Inflammatory macrophage treated with lipopolysaccharide for 4 hours (primary cell): ENCODE measurements around the gene GOLGA8J.
"Not testable (repeated sequence)": the region's sequence is repeated elsewhere in the genome, so short reads cannot be mapped to it uniquely, and the experiment has no call there.

Source experiments
- DNase-seq: peaks from one replicate; pipeline ENCODE4 v3.0.0-alpha.2; 2020

GOLGA8J gene

GRCh38 chr15:30082655-30083054, at the start of gene GOLGA8J:
GOLGA8J (plus strand) TSS chr15:30082955; CDS start chr15:30083053, 98 bp downstream.
- not testable (repeated sequence) for DNase-seq

- no peak for DNase-seq
These were observed 49.5 kb upstream of the GOLGA8J start for GRCh38 chr15:30033211-30033610.

- DNase-seq: no peak
These were observed 49.0 kb upstream of the GOLGA8J start for GRCh38 chr15:30033763-30034162.

GRCh38 chr15:30036036-30036703, 46.6 kb upstream of the GOLGA8J start:
- no peak for DNase-seq

- DNase-seq: no peak
These were observed 43.9 kb upstream of the GOLGA8J start for GRCh38 chr15:30038667-30039523.

- DNase-seq: no peak
These were observed 40.9 kb upstream of the GOLGA8J start for GRCh38 chr15:30041868-30042267.

- no peak for DNase-seq
These were observed 40.2 kb upstream of the GOLGA8J start for GRCh38 chr15:30042556-30042955.

- DNase-seq: no peak
These were observed 39.5 kb upstream of the GOLGA8J start for GRCh38 chr15:30043211-30043655.

GRCh38 chr15:30044377-30044776, 38.4 kb upstream of the GOLGA8J start:
- no peak for DNase-seq

- not testable (repeated sequence) for DNase-seq
These were observed 37.9 kb upstream of the GOLGA8J start for GRCh38 chr15:30044826-30045225.

GRCh38 chr15:30045248-30046041, 37.3 kb upstream of the GOLGA8J start:
- DNase-seq: not testable (repeated sequence)

- no peak for DNase-seq
These were observed 36.3 kb upstream of the GOLGA8J start for GRCh38 chr15:30046430-30046829.

- no peak for DNase-seq
These were observed 27.2 kb upstream of the GOLGA8J start for GRCh38 chr15:30055604-30056003.

- no peak for DNase-seq
These were observed 26.6 kb upstream of the GOLGA8J start for GRCh38 chr15:30056166-30056565.

GRCh38 chr15:30059771-30060170, 23.0 kb upstream of the GOLGA8J start:
- DNase-seq: no peak

- DNase-seq: no peak
These were observed 19.9 kb upstream of the GOLGA8J start for GRCh38 chr15:30062881-30063280.

GRCh38 chr15:30063835-30064546, 18.8 kb upstream of the GOLGA8J start:
- DNase-seq: no peak

GRCh38 chr15:30065025-30065801, 17.5 kb upstream of the GOLGA8J start:
- DNase-seq: no peak

- DNase-seq: no peak
These were observed 14.4 kb upstream of the GOLGA8J start for GRCh38 chr15:30068326-30068725.

- DNase-seq: no peak
These were observed 10.1 kb upstream of the GOLGA8J start for GRCh38 chr15:30072630-30073029.

- no peak for DNase-seq
These were observed 8.8 kb upstream of the GOLGA8J start for GRCh38 chr15:30073915-30074314.

GRCh38 chr15:30080816-30081215, 1.9 kb upstream of the GOLGA8J start:
- DNase-seq: not testable (repeated sequence)
